SH-SY5Y (cell line): ENCODE measurements around the gene VAV3.

Source experiments
- GATA2 ChIP-seq: IDR thresholded peaks from 2 replicates; pipeline ENCODE4 v1.6.1; 2011; ENCODE audit warnings: mild to moderate bottlenecking, low read depth, low read length
- GATA3 ChIP-seq: IDR thresholded peaks from 2 replicates; pipeline ENCODE4 v1.6.1; 2011; ENCODE audit warnings: low read depth, mild to moderate bottlenecking, low read length, moderate library complexity

- TF ChIP-seq GATA2, result no peak
- no peak for TF ChIP-seq GATA3
Measured at GRCh38 chr1:107550358-107550757, 414.6 kb downstream of the VAV3 start.
